HG03097 (cell line): ENCODE measurements around the gene IL1RAPL2.
"Not testable (repeated sequence)": the region's sequence is repeated elsewhere in the genome, so short reads cannot be mapped to it uniquely, and the experiment has no call there.

Experiments used
- ATAC-seq: cut with Tn5 transposase; IDR thresholded peaks from one replicate; pipeline ENCODE4 v1.9.1; 2021; ENCODE audit not compliant: unreplicated experiment, low FRiP score

Gene IL1RAPL2

GRCh38 chrX:105752338-105752956 is 1186.4 kb downstream of the IL1RAPL2 start:
- ATAC-seq: no peak

GRCh38 chrX:105753411-105753810 is 1187.4 kb downstream of the IL1RAPL2 start:
- no peak for ATAC-seq

GRCh38 chrX:105754286-105754964 is 1188.4 kb downstream of the IL1RAPL2 start:
- no peak for ATAC-seq

GRCh38 chrX:105755109-105755508 is 1189.1 kb downstream of the IL1RAPL2 start:
- no peak for ATAC-seq

GRCh38 chrX:105758754-105759153 is 1192.8 kb downstream of the IL1RAPL2 start:
- no peak for ATAC-seq

GRCh38 chrX:105759598-105759997 is 1193.6 kb downstream of the IL1RAPL2 start:
- no peak for ATAC-seq

GRCh38 chrX:105765691-105766090 is 1199.7 kb downstream of the IL1RAPL2 start:
- no peak for ATAC-seq

- ATAC-seq: no peak
Measured at GRCh38 chrX:105773801-105774200, 1207.8 kb downstream of the IL1RAPL2 start.

GRCh38 chrX:105775679-105776078 is 1209.7 kb downstream of the IL1RAPL2 start:
- no peak for ATAC-seq

- no peak for ATAC-seq
Measured at GRCh38 chrX:105781804-105782203, 1215.8 kb downstream of the IL1RAPL2 start.

- not testable (repeated sequence) for ATAC-seq
Measured at GRCh38 chrX:105796877-105797276, 1230.9 kb downstream of the IL1RAPL2 start.

- no peak for ATAC-seq
Measured at GRCh38 chrX:105803891-105804290, 1237.9 kb downstream of the IL1RAPL2 start.

- ATAC-seq: not testable (repeated sequence)
Measured at GRCh38 chrX:105805655-105806054, 1239.7 kb downstream of the IL1RAPL2 start.

GRCh38 chrX:105816517-105816916 is 1250.5 kb downstream of the IL1RAPL2 start:
- no peak for ATAC-seq
